Body of pancreas (tissue), 4 donors: ENCODE data around the gene KLF14.
"Not testable (repeated sequence)": the region's sequence is repeated elsewhere in the genome, so short reads cannot be mapped to it uniquely, and the experiment has no call there.

Experiments
- CTCF ChIP-seq, 7 experiments: fragments of 450-650 bp in 4 of 7; fragments of 200-600 bp in 3 of 7; sonication (generic) in 3 of 7; IDR thresholded peaks; one replicate each; pipeline ENCODE4 v1.5.1; 2016 to 2019; ENCODE audit warnings: antibody characterized with exemption in 7 of 7
- POLR2A ChIP-seq, 3 donors: fragments of 450-650 bp; IDR thresholded peaks; one replicate each; pipeline ENCODE4 v1.6.1; 2016; ENCODE audit warnings: antibody characterized with exemption in 3 of 3, mild to moderate bottlenecking in 2 of 3

- TF ChIP-seq CTCF, POLR2A (IDR thresholded peaks at IDR 0.05): not testable (repeated sequence)
Measured at GRCh38 chr7:130764569-130764968, 30.6 kb upstream of the KLF14 start.
